SKM-1 (cell line): ENCODE data around the gene MAP4.

Source experiments
- DNase-seq: peaks from one replicate; lab custom pipeline; 2025; ENCODE audit not compliant: unreplicated experiment; lab: John Stamatoyannopoulos, UW

MAP4 gene

DNA sequence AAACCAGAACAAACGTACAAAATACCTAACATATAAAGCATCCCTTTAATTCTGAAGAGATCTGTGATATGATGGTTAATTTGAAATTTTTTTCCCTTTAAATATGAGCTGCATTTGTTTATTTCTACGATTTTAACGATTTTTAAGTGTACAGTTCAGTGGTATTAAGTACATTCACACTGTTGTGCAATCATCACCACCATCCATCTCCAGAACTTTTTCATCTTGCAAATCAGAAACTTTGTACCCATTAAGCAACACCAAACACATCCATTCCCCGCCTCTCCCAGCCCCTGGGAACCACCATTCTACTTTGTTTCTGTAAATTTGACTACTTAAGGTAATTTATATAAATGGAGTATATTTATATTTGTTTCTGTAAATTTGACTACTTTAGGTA lies 51.5 kb downstream of the MAP4 start:
- DNase-seq, result no peak

DNA sequence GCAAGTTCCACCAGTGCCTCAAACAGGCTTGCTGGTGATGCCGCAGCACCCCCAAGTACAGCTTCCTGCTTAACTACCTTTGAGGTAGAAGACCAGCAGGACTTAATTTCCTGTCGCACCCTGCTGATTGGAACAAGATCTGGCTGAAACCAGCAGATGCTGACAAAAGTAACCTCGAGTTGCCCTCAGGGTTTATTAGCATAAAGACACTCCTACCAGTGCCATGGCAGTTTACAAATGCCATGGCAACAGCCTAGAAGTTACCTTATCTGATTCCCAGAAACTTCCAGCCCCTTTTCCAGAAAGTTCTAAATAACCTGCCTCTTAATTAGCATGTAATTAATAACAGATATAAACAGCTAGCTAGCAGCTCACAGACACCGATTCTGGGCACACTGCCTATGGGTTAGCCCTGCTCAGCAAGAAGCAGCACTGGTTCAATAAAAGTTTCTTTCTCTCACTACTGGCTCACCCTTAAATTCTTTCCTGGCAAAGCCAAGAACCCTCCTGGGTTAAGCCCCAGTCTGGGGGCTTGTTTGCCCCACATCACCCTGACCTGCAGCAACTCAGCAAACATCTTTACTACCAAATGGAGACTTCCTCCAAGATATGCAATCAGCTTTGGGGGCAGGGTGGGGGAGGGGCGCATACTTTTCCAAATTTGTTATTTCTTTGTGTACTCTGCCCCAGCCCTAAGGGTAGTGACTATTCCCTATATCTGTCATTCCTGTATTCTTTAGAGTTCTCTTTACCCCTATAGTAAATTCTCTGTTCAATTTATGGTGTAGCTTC lies 54.2 kb downstream of the MAP4 start:
- no peak for DNase-seq

DNA sequence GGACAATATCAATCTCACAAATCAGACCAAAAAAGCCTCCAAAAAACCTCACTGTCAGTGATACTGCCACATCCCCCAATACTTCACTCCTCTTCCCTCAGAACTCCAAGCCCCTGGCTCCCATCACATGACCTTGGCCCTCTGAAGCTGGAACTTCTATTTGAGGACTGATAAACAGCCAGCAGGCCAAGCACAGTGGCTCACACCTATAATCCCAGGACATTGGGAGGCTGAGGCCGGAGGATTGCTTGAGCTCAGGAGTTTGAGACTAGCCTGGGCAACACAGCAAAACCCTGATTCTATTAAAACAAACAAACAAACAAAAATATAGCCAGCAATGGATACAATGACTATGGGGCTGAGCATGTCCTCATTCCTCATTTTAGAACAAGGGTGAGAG lies 55.2 kb downstream of the MAP4 start:
- DNase-seq, result no peak

DNA sequence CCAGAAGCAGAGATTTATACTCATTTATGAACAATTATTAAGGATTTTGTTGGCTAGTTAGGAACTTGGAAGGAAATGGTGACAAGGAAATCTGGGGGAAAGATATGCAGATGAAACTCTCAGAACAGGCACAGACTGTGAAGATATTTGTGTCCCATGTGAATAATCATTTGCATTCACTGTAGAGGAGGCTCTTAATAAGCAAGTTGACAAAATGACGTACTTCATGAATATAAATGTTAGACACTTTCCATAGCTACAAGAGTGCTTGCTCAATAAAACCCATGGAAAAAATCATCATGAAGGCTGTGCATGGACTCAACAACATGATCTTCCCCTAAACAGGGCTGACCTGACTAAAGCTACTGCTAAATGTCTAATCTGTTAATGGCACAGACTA lies 59.7 kb downstream of the MAP4 start:
- no peak for DNase-seq

DNA sequence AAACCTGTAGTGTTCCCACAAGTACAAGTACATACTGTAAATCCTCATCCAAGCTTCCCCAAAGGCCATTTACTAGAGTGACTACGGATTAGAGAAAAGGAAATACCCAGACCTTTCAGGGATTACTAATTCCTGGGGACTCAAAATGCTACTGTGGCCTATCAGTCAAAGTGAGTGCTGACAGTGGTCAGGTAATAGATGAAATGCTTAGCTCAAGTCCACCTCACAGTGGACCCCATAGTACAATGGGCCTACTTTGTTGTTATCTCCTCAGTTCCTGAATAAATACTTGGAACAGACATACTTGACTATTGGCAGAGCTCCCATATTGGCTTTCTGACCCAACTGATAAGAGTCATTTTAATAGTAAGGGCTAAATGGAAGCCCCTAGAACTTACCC lies 61.6 kb downstream of the MAP4 start:
- no peak for DNase-seq

DNA sequence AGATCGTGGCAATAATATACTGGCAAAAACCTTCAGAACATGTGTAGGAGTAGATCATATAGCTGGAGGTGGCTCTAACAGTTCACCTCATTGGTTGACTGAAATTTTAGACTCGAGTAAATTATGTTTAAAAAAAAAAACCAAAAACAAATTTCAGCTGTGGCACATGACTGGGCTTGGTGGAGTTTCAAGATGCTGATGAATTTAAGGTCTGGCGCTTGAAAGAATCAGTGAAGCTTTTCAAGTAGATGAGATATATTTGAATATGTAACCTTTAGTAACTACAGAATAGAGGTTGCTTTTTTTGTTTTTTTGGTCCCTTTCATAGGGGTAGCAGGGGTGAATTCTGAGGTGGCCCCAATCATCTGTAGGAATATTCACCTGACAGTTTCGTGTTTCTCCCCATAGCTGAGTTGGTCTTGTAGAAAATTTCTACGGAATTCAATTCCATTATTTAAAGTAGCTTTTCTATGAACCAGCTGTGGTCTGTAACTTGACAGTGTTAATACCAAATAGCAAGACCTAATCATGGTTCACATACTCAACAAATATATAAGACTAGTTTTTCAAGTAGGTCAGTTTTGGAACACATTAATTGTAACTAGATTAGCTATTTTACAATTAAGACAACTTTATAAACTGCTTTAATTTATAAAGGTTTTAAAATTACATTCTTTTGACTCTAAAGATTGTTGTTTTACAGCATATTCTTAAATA lies 65.6 kb downstream of the MAP4 start:
- DNase-seq, result no peak

DNA sequence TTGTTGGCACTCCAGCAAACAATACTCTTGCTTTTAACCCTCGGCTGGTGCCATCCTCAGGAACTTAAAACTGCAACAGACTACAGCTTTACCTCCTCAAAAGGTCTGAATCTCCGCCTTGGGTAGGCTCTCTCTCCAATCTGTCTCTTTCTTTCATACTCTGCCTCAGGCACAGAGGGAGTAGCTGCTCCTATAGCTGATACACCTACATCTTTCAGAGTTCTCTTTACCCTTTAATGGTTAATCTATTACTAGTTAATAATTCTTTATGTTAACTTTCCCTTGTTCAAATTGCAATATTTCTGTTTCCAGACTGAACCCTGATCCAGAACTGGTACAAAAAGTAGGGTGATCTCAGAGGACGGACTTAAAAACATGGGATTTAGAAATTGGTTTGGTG lies 66.2 kb downstream of the MAP4 start:
- no peak for DNase-seq

DNA sequence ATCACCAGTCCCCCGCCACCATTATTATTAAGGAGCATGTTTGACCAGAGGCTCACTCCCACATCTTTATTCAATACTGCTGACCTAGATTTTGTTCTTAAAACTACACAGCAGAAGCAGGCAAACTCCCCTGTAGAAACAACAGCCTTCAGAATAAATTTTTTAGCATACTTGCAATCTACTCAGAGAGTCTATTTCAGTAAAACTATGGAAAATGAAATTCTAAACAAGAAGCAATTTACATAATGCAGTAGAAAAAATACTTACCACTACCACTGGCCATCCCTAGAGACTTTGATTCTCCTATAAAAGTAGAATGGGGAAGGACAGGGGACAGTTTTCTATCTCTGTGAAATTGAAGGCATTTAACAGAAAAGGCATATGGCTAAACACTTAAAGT lies 76.0 kb downstream of the MAP4 start:
- DNase-seq, result no peak

DNA sequence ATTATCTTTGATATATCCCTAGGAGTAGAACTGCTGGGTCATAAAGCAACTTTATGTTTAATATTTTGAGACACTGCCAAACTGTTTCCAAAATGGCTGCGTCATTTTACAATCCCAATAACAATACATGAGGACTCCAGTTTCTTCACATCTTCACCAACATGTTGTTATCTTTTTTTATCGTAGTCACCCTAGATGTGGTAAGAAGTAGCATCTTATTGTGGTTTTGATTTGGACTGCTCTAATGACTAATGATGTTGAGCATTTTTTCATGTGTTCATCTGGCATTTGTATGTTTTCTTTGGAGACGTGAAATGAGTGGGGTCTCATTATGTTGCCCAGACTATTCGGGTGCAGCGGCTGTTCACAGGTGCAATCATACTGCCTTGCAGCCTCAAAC lies 83.8 kb downstream of the MAP4 start:
- DNase-seq, result no peak

DNA sequence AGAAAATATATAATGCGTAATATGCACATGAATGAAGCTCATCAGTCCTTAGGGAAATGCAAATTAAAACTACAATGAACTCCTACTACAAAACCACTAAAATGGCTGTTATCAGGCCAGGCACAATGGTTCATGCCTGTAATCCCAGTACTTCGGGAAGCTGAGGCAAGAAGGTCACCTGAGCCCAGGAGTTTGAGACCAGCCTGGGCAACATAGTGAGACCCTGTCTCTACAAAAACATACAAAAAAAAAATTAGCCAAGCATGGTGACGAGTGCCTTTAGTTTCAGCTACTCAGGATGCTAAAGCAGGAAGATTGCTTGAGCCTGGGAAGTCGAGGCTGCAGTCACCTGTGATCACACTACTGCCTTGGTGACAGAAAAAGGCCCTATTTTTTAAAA lies 85.2 kb downstream of the MAP4 start:
- DNase-seq, result no peak

DNA sequence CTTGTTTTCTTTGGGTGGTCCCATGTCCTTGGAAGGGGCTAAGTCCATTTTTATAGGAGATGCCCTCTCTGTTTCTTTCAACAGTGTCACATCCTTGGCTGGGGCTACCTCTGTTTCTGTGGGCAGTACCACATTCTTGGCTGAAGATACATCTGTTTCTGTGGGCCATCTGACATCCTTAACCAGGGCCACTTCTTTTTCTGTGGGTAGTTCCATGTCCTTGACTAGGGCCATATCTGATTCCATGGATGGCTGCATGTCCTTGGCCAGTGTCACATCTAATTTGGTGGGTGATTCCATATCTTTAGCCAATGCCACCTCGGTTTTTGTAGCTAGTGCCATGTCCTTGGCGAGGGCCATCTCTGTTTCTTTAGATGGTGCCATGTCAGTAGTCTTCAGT lies 99.5 kb downstream of the MAP4 start:
- DNase-seq, result no peak

DNA sequence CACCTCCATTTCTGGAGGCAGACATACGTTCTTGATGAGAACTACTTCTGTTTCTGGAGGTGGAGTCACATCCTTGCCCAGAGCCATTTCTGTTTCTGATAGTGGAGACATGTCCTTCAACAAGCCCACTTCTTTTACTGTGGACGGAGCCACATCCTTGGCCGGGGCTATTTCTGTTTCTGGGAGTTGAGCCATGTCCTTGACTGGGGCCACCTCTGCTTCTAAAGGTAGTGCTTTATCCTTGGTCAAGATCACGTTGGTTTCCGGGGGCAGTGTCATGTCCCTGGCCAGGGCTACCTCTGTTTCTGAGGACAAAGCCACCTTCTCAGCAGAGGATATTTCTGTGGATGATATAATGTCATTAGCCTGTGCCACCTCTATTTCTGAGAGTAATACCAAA lies 100.0 kb downstream of the MAP4 start:
- DNase-seq, result no peak

DNA sequence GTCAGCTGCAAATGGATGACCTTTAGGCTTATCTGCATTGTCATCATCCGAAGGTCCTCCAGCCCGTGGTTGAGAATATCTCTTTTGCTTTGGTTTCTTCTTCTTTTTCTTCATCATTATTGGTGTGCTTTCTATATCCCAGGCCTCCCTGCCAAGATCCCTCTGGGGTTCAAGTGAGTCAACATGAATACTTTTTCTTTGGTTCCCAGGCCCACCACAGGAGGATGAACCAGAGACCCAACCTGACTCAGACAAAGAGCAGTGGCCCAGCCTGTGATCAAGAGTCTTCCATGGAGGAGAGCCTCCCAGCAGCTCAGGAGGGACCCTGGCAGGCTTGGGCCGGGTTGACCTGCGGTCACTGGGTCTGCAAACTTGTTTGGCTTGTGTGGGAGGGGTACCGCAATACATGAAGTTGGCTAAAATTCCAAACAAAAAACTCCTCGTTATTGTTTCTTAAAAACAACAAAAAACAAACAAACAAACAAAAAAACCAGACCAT lies 104.2 kb downstream of the MAP4 start:
- DNase-seq, result no peak

DNA sequence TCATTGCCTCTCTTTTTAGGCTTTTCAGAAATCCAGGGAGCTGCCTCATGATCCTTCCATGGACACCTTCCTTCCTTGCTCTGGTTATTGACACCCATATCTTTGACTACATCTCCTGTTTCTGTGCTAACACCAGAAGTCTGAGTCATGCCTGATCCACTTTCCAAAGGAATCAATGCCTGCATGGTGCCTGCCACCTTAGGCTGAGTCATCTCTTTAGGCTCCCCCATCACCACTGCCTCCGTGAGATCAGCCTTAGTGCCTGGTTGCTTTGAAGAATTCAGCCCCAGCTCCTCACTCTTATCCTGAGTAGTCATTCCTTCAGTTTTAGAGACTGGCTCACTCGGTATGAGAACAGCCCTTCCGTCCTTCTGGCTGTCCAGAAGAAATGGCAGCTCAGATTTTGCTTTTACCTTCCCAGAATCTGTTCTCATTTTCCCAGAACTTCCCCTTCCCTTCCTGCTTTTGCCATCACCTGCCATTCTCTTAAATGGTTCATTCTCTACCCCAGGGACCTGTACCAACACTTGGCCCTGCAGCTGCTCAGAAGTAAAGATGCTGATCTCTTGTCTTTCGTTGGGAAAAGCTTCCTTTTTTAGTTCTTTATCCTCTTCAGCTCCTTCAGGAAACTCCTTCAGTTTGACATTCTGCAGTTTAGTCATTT lies 105.3 kb downstream of the MAP4 start:
- no peak for DNase-seq

DNA sequence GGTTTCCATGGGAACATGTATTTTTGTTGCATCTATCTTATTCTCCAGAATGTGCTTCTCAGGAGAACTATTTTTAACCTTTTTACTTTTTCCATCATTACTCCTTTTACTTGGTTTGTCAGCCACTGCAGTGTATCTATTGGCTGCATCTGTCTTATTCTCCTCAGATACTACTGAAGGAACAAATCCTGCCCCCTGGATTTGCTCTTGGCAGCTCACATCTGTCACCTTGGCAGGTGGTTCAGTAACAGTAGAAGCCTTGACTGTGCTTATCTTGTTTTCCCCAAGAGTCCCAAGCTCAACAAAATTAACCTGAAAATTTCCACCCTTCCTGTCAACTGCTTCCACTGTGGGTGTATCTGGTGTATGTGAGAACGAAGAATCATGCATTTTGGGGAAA lies 106.0 kb downstream of the MAP4 start:
- no peak for DNase-seq

DNA sequence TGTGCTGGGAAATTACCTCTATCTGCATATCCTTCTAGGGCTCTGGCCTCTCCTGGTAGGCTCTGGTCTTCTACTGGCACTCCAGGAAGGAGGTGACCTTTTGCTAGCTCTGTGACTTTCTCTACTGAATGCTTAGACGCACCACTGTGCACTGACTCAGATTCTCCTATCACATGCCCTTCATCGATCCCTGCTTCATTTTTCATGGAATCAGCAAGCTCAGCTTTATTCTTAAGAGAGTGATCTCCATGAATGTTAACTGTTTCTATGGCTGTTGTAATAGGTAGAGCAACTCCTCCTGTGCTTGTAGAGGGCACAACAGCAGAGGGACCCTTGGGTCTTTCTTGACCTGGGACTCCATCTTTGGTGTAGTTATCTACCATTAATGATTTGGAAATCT lies 106.6 kb downstream of the MAP4 start:
- no peak for DNase-seq

DNA sequence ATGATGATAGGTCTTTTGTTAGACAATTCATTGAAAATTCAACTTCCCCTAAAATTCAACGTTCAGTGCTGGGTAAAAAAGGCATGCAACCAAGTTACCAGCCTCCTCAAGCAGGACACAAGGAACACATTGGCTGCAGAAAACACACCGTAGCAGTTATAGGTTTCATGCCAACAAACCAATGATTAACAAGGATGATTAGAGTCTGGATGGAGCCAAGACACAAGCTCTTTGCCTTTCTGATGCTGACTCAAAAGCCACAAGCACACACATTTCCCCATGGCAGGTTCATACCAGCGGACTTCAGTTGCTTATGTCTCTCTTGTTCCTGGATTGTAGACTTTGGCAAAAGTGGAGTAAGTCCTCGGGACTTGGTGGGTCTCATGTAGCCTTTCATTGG lies 107.5 kb downstream of the MAP4 start:
- DNase-seq, result no peak

DNA sequence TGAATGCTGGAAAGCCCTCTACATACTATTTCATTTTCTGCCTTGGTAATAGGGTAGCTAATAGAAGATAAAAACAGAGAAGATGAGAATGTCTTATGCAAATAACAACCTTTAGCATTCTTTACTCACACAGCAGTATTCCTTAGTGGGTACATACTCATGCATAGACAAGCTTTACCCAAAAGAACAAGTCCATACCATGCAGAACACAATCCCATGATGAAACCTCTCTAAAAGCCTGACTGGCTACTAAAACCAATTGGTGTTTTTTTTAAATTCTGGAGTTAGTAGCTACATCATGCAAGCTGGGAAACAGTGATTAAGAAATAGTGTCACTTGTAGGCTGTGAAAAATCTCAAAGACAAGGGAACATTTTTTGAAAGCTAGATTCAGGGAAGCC lies 108.4 kb downstream of the MAP4 start:
- no peak for DNase-seq

DNA sequence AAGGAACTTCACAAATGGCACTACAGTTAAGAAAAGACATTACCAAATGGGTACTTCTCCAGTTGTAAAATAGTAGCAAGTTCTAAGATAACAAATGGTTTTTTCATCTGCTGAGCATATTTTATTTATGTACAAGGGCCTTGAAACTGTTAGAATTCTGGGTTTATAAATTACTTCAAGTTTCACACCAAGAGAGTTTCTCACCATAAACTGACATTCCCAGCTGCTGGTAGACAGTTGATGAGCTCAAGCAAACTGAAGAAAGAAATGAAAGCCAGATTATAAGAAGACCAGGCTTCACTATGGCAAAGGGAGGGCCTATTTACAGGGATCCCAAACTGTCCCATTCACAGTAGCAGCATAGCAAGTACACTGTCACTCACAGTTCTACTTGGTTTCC lies 113.5 kb downstream of the MAP4 start:
- no peak for DNase-seq

DNA sequence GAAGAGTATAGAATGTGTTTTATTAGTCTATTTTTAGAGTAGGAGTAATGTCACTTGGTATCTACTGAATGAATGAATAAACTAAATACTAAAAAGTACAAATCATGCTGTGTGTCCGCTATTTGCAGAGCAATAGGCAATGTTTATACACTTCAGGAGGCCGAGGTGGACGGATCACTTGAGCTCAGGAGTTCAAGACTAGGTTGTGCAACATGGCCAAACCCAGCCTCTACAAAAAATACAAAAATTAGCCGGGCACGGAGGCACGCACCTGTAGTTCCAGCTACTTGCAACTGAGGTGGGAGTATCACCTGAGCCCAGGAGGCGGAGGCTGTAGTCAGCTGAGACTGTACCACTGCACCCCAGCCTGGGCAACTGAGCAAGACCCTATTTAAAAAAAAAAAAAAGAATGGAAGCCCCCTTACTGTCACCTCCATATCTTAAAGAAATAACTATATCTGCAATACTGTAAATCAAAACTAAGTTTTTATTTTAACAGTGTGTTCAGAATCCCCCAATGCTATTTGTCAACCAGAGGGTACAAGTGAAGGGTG lies 114.9 kb downstream of the MAP4 start:
- DNase-seq, result no peak

DNA sequence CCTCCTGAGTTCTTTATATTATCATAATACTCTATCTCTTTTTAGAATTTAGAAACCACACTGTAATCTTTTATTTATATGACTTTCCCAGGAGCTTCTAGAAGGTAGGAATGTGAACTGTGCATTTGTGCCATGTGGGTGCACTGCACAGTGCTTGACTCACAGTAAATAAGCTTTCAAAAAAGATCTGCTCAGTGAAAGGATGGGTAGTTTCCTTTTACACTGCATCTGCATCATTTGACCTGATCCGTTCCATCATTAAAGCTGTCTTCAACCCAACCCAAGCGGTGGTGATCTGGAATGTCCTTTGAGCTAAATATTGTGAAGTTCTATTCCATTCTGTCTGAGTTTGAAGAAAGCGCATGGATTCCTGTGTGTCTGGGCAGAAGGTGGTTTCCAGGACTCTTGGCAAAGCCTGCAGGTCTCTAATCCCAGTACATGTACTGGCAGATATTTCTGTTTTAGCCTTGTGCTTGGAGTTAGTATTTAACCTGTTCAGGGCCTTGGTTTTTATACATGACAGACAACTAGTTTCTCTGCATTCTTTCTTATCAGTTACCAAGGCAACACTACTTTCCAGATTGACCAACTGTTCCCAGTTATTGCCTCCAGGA lies 116.6 kb downstream of the MAP4 start:
- no peak for DNase-seq
